PC-9 (cell line): Measurements from ENCODE around the gene HTRA2. TPM values are rescaled to one million over a fixed set of nuclear protein-coding genes. Genes with fewer than 3 reads are reported as not detected.
"Not testable (repeated sequence)": the region's sequence is repeated elsewhere in the genome, so short reads cannot be mapped to it uniquely, and the experiment has no call there.

Experiments
- BruUV-seq: library from RNA; stranded (reverse); fragments of 400-500 nt; replicated peaks from 2 replicates; lab custom pipeline; 2021; lab: Mats Ljungman, UMichigan
- CTCF ChIA-PET: fragments of 300-600 bp; sonication (Branson Sonifier 250); formaldehyde crosslinking; loops from one replicate; lab custom pipeline; 2022; ENCODE audit warnings: antibody characterized with exemption; lab: Charles Lee
- POLR2A ChIA-PET: fragments of 300-600 bp; sonication (Branson Sonifier 250); formaldehyde crosslinking; loops from one replicate; lab custom pipeline; 2022; ENCODE audit warnings: antibody characterized with exemption; ENCODE audit not compliant: unreplicated experiment; lab: Charles Lee
- DNase-seq, 2 experiments: peaks; one replicate each; pipeline versions ENCODE4 v3.0.0 to v3.0.0-alpha.2; 2015 to 2022; ENCODE audit warnings: mixed read lengths in 1 of 2
- H2AFZ ChIP-seq: fragments of 200-600 bp; sonication (generic); 2 replicates; pipeline ENCODE4 v1.8.1; 2017; ENCODE audit warnings: antibody characterized with exemption
- H3F3A ChIP-seq: fragments of 200-600 bp; sonication (generic); 2 replicates; pipeline ENCODE4 v1.8.1; 2017; ENCODE audit warnings: antibody characterized with exemption, mild to moderate bottlenecking, low read depth; ENCODE audit not compliant: insufficient read depth
- H3K27ac ChIP-seq: fragments of 200-600 bp; sonication (generic); 2 replicates; pipeline ENCODE4 v1.6.1; 2016; ENCODE audit warnings: mixed run types
- H3K27me3 ChIP-seq: fragments of 200-600 bp; sonication (generic); 2 replicates; pipeline ENCODE4 v1.6.1; 2016; ENCODE audit warnings: low read depth, mixed run types; ENCODE audit not compliant: insufficient read depth
- H3K36me3 ChIP-seq: fragments of 200-600 bp; sonication (generic); 2 replicates; pipeline ENCODE4 v1.6.1; 2016; ENCODE audit warnings: low read depth, mixed run types
- H3K4me1 ChIP-seq: fragments of 200-600 bp; sonication (generic); replicated peaks from 2 replicates; pipeline ENCODE4 v1.6.1; 2016; ENCODE audit warnings: mixed run types; ENCODE audit not compliant: insufficient read depth
- H3K4me2 ChIP-seq: fragments of 200-600 bp; sonication (generic); 2 replicates; pipeline ENCODE4 v1.6.1; 2017; ENCODE audit warnings: mixed run types
- H3K4me3 ChIP-seq: fragments of 200-600 bp; sonication (generic); 2 replicates; pipeline ENCODE4 v1.6.1; 2016; ENCODE audit warnings: mixed run types
- H3K79me2 ChIP-seq: fragments of 200-600 bp; sonication (generic); 2 replicates; pipeline ENCODE4 v1.6.1; 2017; ENCODE audit warnings: low read depth, mixed run types
- H3K9me2 ChIP-seq: fragments of 200-600 bp; sonication (generic); 2 replicates; pipeline ENCODE4 v1.8.1; 2017; ENCODE audit warnings: mild to moderate bottlenecking; ENCODE audit not compliant: insufficient read depth
- H3K9me3 ChIP-seq: fragments of 200-600 bp; sonication (generic); 2 replicates; pipeline ENCODE4 v1.8.1; 2016; ENCODE audit warnings: low read depth; ENCODE audit not compliant: insufficient read depth
- H4K20me1 ChIP-seq: fragments of 200-600 bp; sonication (generic); 2 replicates; pipeline ENCODE4 v1.8.1; 2017; ENCODE audit not compliant: insufficient read depth
- CTCF ChIP-seq: fragments of 200-600 bp; sonication (generic); conservative IDR thresholded peaks from 2 replicates; pipeline ENCODE4 v1.6.1; 2017; ENCODE audit warnings: mixed run types, antibody characterized with exemption, mild to moderate bottlenecking, moderate library complexity
- EZH2 ChIP-seq: fragments of 200-600 bp; sonication (generic); IDR thresholded peaks from 2 replicates; pipeline ENCODE4 v1.8.0; 2017; ENCODE audit warnings: antibody characterized with exemption, low read depth
- intact Hi-C: fragments of 100-400 bp; cut with micrococcal nuclease; formaldehyde crosslinking; loops from one replicate; pipeline ENCODE4 v1.10.0; 2022; ENCODE audit not compliant: unreplicated experiment
- total RNA-seq: library from RNA; stranded (reverse); gene quantifications from 2 replicates; pipeline ENCODE4 v1.2.3, GENCODE V29; 2021

HTRA2 gene
- total RNA-seq, 1 experiment from 2014 or later = 23.5 TPM

GRCh38 chr2:74558284-74559230 is 28.8 kb downstream of the HTRA2 start:
- CTCF ChIA-PET = no interaction called here

DNA sequence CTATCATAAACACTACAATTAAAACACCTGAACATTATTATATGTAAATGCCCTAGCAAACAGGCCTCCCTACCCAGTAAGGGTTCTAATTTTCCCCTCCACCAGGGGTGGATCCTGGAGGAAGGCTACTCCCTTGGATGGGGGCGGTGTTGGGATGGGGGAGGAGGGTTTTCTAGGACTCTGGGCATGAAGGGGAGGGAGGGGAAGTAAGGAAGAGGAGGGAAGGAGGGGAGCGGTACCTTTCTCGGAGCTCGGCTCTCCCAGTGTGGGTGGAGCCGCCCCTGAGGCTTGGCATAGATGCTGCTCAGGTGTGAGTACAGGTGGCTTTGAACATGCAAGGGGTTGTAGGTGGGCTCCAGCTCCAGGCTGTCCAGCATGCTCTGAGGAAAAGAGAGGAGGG is 30.2 kb downstream of the HTRA2 start:
- CTCF ChIA-PET = no interaction called here
- no peak for DNase-seq
- Histone ChIP-seq H3K27ac (no peak overlapping the region), H3K4me3 (no peak overlapping the region), H3K36me3 (no peaks in the 10 kb centered on the region), H3K9me3 (no peaks in the 10 kb centered on the region), H3K4me2 (no peak overlapping the region), H3K27me3 (no peaks in the 10 kb centered on the region), H3F3A (peaks cover 22% of the 10 kb centered on the region; the same call in 1 of the 2 replicates), H3K9me2 (no peaks in the 10 kb centered on the region), H3K79me2 (no peaks in the 10 kb centered on the region), H4K20me1 (no peaks in the 10 kb centered on the region), H2AFZ (no peak overlapping the region), H3K4me1 (no peaks in the 10 kb centered on the region)
- BruUV-seq = no TSS peak
- intact Hi-C loops = no loop called here
- POLR2A ChIA-PET = no interaction called here
- TF ChIP-seq EZH2 = no peak
- TF ChIP-seq CTCF = no peak

More at GRCh38 chr2:74558284-74559230, 28.8 kb downstream of the HTRA2 start:
- intact Hi-C loops = no loop called here
- Histone ChIP-seq H3K4me2 (no peak overlapping the region), H3K27ac (no peak overlapping the region), H3K4me1 (0 out of 2 replicates have a peak, but pooled peaks cover 2% of the 10 kb centered on the region), H3K9me3 (no peaks in the 10 kb centered on the region), H3K4me3 (no peak overlapping the region), H3K27me3 (no peaks in the 10 kb centered on the region), H3K36me3 (no peaks in the 10 kb centered on the region), H3F3A (peaks cover 22% of the 10 kb centered on the region; the same call in 1 of the 2 replicates), H2AFZ (no peak overlapping the region), H3K9me2 (no peaks in the 10 kb centered on the region), H3K79me2 (no peaks in the 10 kb centered on the region), H4K20me1 (no peaks in the 10 kb centered on the region)
- no peak for TF ChIP-seq EZH2
- BruUV-seq = no TSS peak
- no peak for DNase-seq
- POLR2A ChIA-PET = interaction anchor here (0.5 kb wide), 1 partner anchor 9 kb away, joined by 5 read pairs; no protein-coding TSS in a partner anchor

DNA sequence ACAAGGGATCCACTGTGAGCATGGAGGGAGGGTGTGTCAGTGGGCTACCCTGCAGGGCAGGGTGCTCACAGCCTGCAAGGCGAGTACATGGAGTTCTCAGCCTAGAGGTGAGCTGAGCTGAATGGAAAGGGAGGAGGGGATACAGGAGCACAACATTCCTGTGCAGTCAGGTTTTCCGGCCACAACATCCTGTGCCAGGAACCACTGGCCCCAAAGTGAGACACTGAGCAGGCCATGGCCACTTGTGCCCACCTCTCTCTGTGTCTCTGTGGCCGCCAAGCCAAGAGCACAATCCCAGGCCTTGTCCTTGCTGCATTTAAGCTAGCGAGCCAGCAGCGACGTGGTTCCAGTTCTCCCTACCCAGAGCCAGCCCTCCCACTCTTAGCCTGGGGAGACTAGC is 30.9 kb downstream of the HTRA2 start:
- Histone ChIP-seq H3K4me2 (no peak overlapping the region), H3K27ac (no peak overlapping the region), H3K27me3 (no peaks in the 10 kb centered on the region), H3K79me2 (no peaks in the 10 kb centered on the region), H2AFZ (no peak overlapping the region), H3K9me3 (no peaks in the 10 kb centered on the region), H3K36me3 (no peaks in the 10 kb centered on the region), H3K9me2 (no peaks in the 10 kb centered on the region), H3K4me1 (no peaks in the 10 kb centered on the region), H3K4me3 (no peak overlapping the region), H3F3A (peaks cover 22% of the 10 kb centered on the region; the same call in 1 of the 2 replicates), H4K20me1 (no peaks in the 10 kb centered on the region)
- intact Hi-C loops = no loop called here
- no peak for TF ChIP-seq EZH2
- no peak for TF ChIP-seq CTCF
- CTCF ChIA-PET = no interaction called here
- BruUV-seq = no TSS peak
- POLR2A ChIA-PET = no interaction called here
- DNase-seq = peak in 1 of 2 experiments; percentile 28

DNA sequence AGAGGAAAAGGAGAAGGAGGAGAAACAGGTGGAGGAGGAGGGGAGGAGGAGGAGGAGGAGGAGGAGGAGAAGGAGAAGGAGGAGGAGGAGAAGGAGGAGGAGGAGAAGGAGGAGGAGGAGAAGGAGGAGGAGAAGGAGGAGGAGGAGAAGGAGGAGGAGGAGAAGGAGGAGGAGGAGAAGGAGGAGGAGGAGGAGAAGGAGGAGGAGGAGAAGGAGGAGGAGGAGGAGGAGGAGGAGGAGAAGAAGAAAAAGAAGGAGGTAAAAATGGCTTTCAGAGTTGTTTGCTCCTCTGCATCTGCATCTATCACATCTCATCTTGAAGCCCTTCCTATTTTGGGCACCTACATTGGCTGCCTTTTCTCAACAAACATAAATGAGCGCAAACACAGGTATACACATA is 31.3 kb downstream of the HTRA2 start:
- H3K9me3 ChIP-seq, intact Hi-C loops, H3K9me2 ChIP-seq, H3K4me3 ChIP-seq, H3K36me3 ChIP-seq, H2AFZ ChIP-seq, POLR2A ChIA-PET, BruUV-seq, H3K27me3 ChIP-seq, DNase-seq, CTCF ChIA-PET, H3K79me2 ChIP-seq, H3K4me2 ChIP-seq, H3K27ac ChIP-seq, H4K20me1 ChIP-seq, H3K4me1 ChIP-seq: not testable (repeated sequence)
- H3F3A ChIP-seq = peaks cover 22% of the 10 kb centered on the region; the same call in 1 of the 2 replicates
